ENCODE measurements around the gene TAS2R60.
"Not testable (repeated sequence)": the region's sequence is repeated elsewhere in the genome, so short reads cannot be mapped to it uniquely, and the experiment has no call there.

Gene TAS2R60

GRCh38 chr7:143477501-143478150 lies 34.4 kb downstream of the TAS2R60 start, which contains the start of gene TAS2R41:
TAS2R41 (plus strand) TSS chr7:143477873; CDS start chr7:143477873, 0 bp downstream.
- DNase-seq (ENCODE audit: low read depth in 2 of 2), result no peak

GRCh38 chr7:143479055-143479766 lies 36.0 kb downstream of the TAS2R60 start:
- no peak for DNase-seq (ENCODE audit: low read depth in 2 of 2)

GRCh38 chr7:143480501-143480900 lies 37.2 kb downstream of the TAS2R60 start:
- no peak for DNase-seq (ENCODE audit: low read depth in 2 of 2)

- DNase-seq (ENCODE audit: low read depth in 2 of 2), result no peak
Measured at GRCh38 chr7:143484119-143484518, 40.9 kb downstream of the TAS2R60 start.

- DNase-seq (ENCODE audit: low read depth in 2 of 2), result no peak
Measured at GRCh38 chr7:143485094-143485493, 41.8 kb downstream of the TAS2R60 start.

- no peak for DNase-seq (ENCODE audit: low read depth in 2 of 2)
Measured at GRCh38 chr7:143485500-143485899, 42.2 kb downstream of the TAS2R60 start.

- not testable (repeated sequence) for DNase-seq (ENCODE audit: low read depth in 2 of 2)
Measured at GRCh38 chr7:143486266-143486665, 43.0 kb downstream of the TAS2R60 start.

GRCh38 chr7:143487061-143487460 lies 43.8 kb downstream of the TAS2R60 start:
- DNase-seq (ENCODE audit: low read depth in 2 of 2), result no peak

- no peak for DNase-seq (ENCODE audit: low read depth in 2 of 2)
Measured at GRCh38 chr7:143487566-143487965, 44.3 kb downstream of the TAS2R60 start.

GRCh38 chr7:143490717-143491306 lies 47.6 kb downstream of the TAS2R60 start:
- DNase-seq (ENCODE audit: low read depth in 2 of 2), result no peak

- DNase-seq (ENCODE audit: low read depth in 2 of 2), result peak in 1 of 2 experiments; percentile 52
Measured at GRCh38 chr7:143492043-143492471, 48.8 kb downstream of the TAS2R60 start.

- no peak for DNase-seq (ENCODE audit: low read depth in 2 of 2)
Measured at GRCh38 chr7:143492799-143493739, 49.8 kb downstream of the TAS2R60 start.

GRCh38 chr7:143493751-143494150 lies 50.5 kb downstream of the TAS2R60 start:
- no peak for DNase-seq (ENCODE audit: low read depth in 2 of 2)
